ENCODE measurements around the gene CA9. TPM values are rescaled to one million over a fixed set of nuclear protein-coding genes. Genes with fewer than 3 reads are reported as not detected.

CA9 gene
- total RNA-seq, 4 donors from 2014 or later, result 0.82 to 35.4 (median 2.0) TPM; not detected in 1

- ATAC-seq (ENCODE audit: low FRiP score) (peak; percentile 98), DNase-seq (ENCODE audit: low spot score) (peak; percentile 91)
- peak in 1 of 3 donors; percentile 35 for TF ChIP-seq CTCF (IDR thresholded peaks at IDR 0.05)
Measured at GRCh38 chr9:35657546-35658136, 16.1 kb upstream of the CA9 start, which contains the start of gene RMRP. Gene RMRP (minus strand): TSS chr9:35658019.

- DNase-seq (ENCODE audit: low spot score), result no peak
- TF ChIP-seq CTCF (IDR thresholded peaks at IDR 0.05), result no peak
- ATAC-seq (ENCODE audit: low FRiP score), result peak; percentile 92
Measured at GRCh38 chr9:35658137-35658967, 15.4 kb upstream of the CA9 start, which contains the start of gene CCDC107. Gene CCDC107 (plus strand): TSS chr9:35658292. CDS start chr9:35658380, 88 bp downstream.

GRCh38 chr9:35658968-35659220 is 14.8 kb upstream of the CA9 start:
- no peak for TF ChIP-seq CTCF (IDR thresholded peaks at IDR 0.05)
- DNase-seq (ENCODE audit: low spot score) (no peak), ATAC-seq (ENCODE audit: low FRiP score) (no peak)

DNA sequence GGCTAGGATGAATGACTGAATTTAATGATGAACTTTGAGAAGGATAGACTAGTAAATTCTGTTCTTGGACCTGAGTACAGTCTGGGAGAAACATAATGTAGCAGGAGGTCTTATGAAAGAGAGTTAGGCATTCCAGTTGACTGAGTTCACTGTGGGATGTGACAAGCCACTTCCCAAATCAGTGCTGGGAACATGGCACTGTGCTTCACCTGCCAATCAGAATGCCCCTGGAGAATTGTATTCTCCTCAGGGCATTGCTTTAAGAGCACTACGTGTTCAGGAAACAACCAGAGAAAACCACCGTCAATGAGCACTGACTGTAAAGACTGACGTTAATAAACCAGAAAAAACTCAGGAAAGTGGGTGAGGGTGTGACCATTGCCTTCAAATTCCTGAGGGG is 14.4 kb upstream of the CA9 start:
- ATAC-seq (ENCODE audit: low FRiP score), result no peak
- no peak for DNase-seq (ENCODE audit: low spot score)
- TF ChIP-seq CTCF (IDR thresholded peaks at IDR 0.05), result no peak

GRCh38 chr9:35660966-35661415 is 12.7 kb upstream of the CA9 start:
- TF ChIP-seq CTCF (IDR thresholded peaks at IDR 0.05), result no peak
- DNase-seq (ENCODE audit: low spot score) (no peak), ATAC-seq (ENCODE audit: low FRiP score) (no peak)

DNA sequence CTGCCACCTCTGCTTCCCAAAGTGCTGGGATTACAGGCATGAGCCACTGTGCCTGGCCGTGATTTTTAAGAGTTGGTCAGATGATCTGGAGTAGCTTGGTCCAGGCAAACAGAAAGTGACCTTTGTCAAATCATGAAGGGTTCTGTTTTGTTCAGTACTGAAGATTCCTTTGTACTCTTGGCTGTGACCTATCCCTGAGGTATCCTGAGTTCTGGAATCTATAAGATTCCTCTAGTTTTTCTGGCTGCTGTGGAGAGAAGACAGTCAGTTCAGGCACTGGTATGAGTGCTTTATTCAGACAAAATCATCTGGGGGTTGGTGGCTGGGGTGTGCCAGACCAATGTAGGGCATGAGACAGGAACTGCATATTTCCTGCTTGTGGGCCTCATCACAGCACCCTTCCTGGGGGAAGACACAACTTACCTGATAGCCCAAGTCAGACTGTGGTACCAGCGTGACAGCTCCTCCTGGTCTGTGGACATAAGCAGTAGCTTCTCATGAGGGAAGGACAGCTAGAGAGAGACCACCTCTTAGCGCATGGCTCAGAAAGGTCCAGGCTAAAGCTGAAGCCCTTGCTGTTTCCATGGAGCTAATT is 11.9 kb upstream of the CA9 start:
- ATAC-seq (ENCODE audit: low FRiP score) (no peak), DNase-seq (ENCODE audit: low spot score) (no peak)
- no peak for TF ChIP-seq CTCF (IDR thresholded peaks at IDR 0.05)

All from omental fat pad (tissue), 4 donors.